ENCODE results near the gene PRND.
"Not testable (repeated sequence)": the region's sequence is repeated elsewhere in the genome, so short reads cannot be mapped to it uniquely, and the experiment has no call there.

Gene PRND

GRCh38 chr20:4713401-4713800, 8.3 kb upstream of the PRND start:
- no peaks in the 10 kb centered on the region for H3K9me3 ChIP-seq (ENCODE audit: low read length)
- H3K27me3 ChIP-seq (ENCODE audit: insufficient read depth, low read length) = no peaks in the 10 kb centered on the region
- no peak overlapping the region for H3K4me3 ChIP-seq (ENCODE audit: low read length)
- H3K36me3 ChIP-seq (ENCODE audit: insufficient read depth, low read length) = no peaks in the 10 kb centered on the region
- H2AFZ ChIP-seq (ENCODE audit: low read depth, low read length) = no peak overlapping the region
- H3K4me1 ChIP-seq (ENCODE audit: insufficient read depth, low read length) = no peaks in the 10 kb centered on the region

GRCh38 chr20:4714818-4715217, 6.9 kb upstream of the PRND start:
- no peaks in the 10 kb centered on the region for H3K9me3 ChIP-seq (ENCODE audit: low read length)
- peaks cover 3% of the 10 kb centered on the region for H3K4me1 ChIP-seq (ENCODE audit: insufficient read depth, low read length)
- H3K4me3 ChIP-seq (ENCODE audit: low read length) = no peak overlapping the region
- H3K36me3 ChIP-seq (ENCODE audit: insufficient read depth, low read length) = no peaks in the 10 kb centered on the region
- no peak overlapping the region for H2AFZ ChIP-seq (ENCODE audit: low read depth, low read length)
- H3K27me3 ChIP-seq (ENCODE audit: insufficient read depth, low read length) = no peaks in the 10 kb centered on the region

- Histone ChIP-seq H3K4me1 (ENCODE audit: insufficient read depth, low read length) (peaks cover 19% of the 10 kb centered on the region), H3K9me3 (ENCODE audit: low read length) (no peaks in the 10 kb centered on the region), H3K36me3 (ENCODE audit: insufficient read depth, low read length) (no peaks in the 10 kb centered on the region), H3K4me3 (ENCODE audit: low read length) (no peak overlapping the region), H3K27me3 (ENCODE audit: insufficient read depth, low read length) (no peaks in the 10 kb centered on the region), H2AFZ (ENCODE audit: low read depth, low read length) (no peak overlapping the region)
Measured at GRCh38 chr20:4717816-4718570, 3.7 kb upstream of the PRND start.

GRCh38 chr20:4719190-4719589, 2.5 kb upstream of the PRND start:
- Histone ChIP-seq H3K9me3 (ENCODE audit: low read length) (no peaks in the 10 kb centered on the region), H3K27me3 (ENCODE audit: insufficient read depth, low read length) (no peaks in the 10 kb centered on the region), H3K4me1 (ENCODE audit: insufficient read depth, low read length) (peaks cover 19% of the 10 kb centered on the region), H2AFZ (ENCODE audit: low read depth, low read length) (no peak overlapping the region), H3K4me3 (ENCODE audit: low read length) (no peak overlapping the region), H3K36me3 (ENCODE audit: insufficient read depth, low read length) (no peaks in the 10 kb centered on the region)

GRCh38 chr20:4720041-4720976, 1.4 kb upstream of the PRND start:
- peaks cover 19% of the 10 kb centered on the region for H3K4me1 ChIP-seq (ENCODE audit: insufficient read depth, low read length)

GRCh38 chr20:4720977-4721349, 746 bp upstream of the PRND start:
- Histone ChIP-seq H2AFZ (ENCODE audit: low read depth, low read length) (peak overlapping the region; percentile 17), H3K4me3 (ENCODE audit: low read length) (peak overlapping the region; percentile 38), H3K36me3 (ENCODE audit: insufficient read depth, low read length) (no peaks in the 10 kb centered on the region), H3K27me3 (ENCODE audit: insufficient read depth, low read length) (peaks cover 8% of the 10 kb centered on the region), H3K9me3 (ENCODE audit: low read length) (no peaks in the 10 kb centered on the region), H3K4me1 (ENCODE audit: insufficient read depth, low read length) (peaks cover 19% of the 10 kb centered on the region)

More at GRCh38 chr20:4720041-4720976, 1.4 kb upstream of the PRND start:
- Histone ChIP-seq H3K27me3 (ENCODE audit: insufficient read depth, low read length) (peaks cover 8% of the 10 kb centered on the region), H2AFZ (ENCODE audit: low read depth, low read length) (peak overlapping the region; percentile 17), H3K4me3 (ENCODE audit: low read length) (peak overlapping the region; percentile 38), H3K9me3 (ENCODE audit: low read length) (no peaks in the 10 kb centered on the region), H3K36me3 (ENCODE audit: insufficient read depth, low read length) (no peaks in the 10 kb centered on the region)

- Histone ChIP-seq H3K36me3 (ENCODE audit: insufficient read depth, low read length) (no peaks in the 10 kb centered on the region), H3K4me1 (ENCODE audit: insufficient read depth, low read length) (peaks cover 29% of the 10 kb centered on the region), H2AFZ (ENCODE audit: low read depth, low read length) (no peak overlapping the region), H3K27me3 (ENCODE audit: insufficient read depth, low read length) (peaks cover 8% of the 10 kb centered on the region), H3K9me3 (ENCODE audit: low read length) (no peaks in the 10 kb centered on the region), H3K4me3 (ENCODE audit: low read length) (no peak overlapping the region)
Measured at GRCh38 chr20:4722571-4722970, 862 bp downstream of the PRND start.

- Histone ChIP-seq H3K27me3 (ENCODE audit: insufficient read depth, low read length) (peaks cover 8% of the 10 kb centered on the region), H3K4me1 (ENCODE audit: insufficient read depth, low read length) (peaks cover 29% of the 10 kb centered on the region), H3K4me3 (ENCODE audit: low read length) (no peak overlapping the region), H2AFZ (ENCODE audit: low read depth, low read length) (no peak overlapping the region), H3K9me3 (ENCODE audit: low read length) (no peaks in the 10 kb centered on the region), H3K36me3 (ENCODE audit: insufficient read depth, low read length) (no peaks in the 10 kb centered on the region)
Measured at GRCh38 chr20:4722993-4723392, 1.3 kb downstream of the PRND start.

GRCh38 chr20:4723553-4723952, 1.8 kb downstream of the PRND start:
- H3K36me3 ChIP-seq (ENCODE audit: insufficient read depth, low read length); H3K27me3 ChIP-seq (ENCODE audit: insufficient read depth, low read length); H2AFZ ChIP-seq (ENCODE audit: low read depth, low read length); H3K9me3 ChIP-seq (ENCODE audit: low read length); H3K4me3 ChIP-seq (ENCODE audit: low read length): not testable (repeated sequence)
- peaks cover 29% of the 10 kb centered on the region for H3K4me1 ChIP-seq (ENCODE audit: insufficient read depth, low read length)

GRCh38 chr20:4724459-4725262, 3.0 kb downstream of the PRND start:
- H3K36me3 ChIP-seq (ENCODE audit: insufficient read depth, low read length) = no peaks in the 10 kb centered on the region
- peaks cover 8% of the 10 kb centered on the region for H3K27me3 ChIP-seq (ENCODE audit: insufficient read depth, low read length)
- no peak overlapping the region for H3K4me3 ChIP-seq (ENCODE audit: low read length)
- peaks cover 28% of the 10 kb centered on the region for H3K4me1 ChIP-seq (ENCODE audit: insufficient read depth, low read length)
- no peaks in the 10 kb centered on the region for H3K9me3 ChIP-seq (ENCODE audit: low read length)
- no peak overlapping the region for H2AFZ ChIP-seq (ENCODE audit: low read depth, low read length)

- Histone ChIP-seq H2AFZ (ENCODE audit: low read depth, low read length) (no peak overlapping the region), H3K36me3 (ENCODE audit: insufficient read depth, low read length) (no peaks in the 10 kb centered on the region), H3K27me3 (ENCODE audit: insufficient read depth, low read length) (peaks cover 8% of the 10 kb centered on the region), H3K9me3 (ENCODE audit: low read length) (no peaks in the 10 kb centered on the region), H3K4me3 (ENCODE audit: low read length) (no peak overlapping the region), H3K4me1 (ENCODE audit: insufficient read depth, low read length) (peaks cover 22% of the 10 kb centered on the region)
Measured at GRCh38 chr20:4725263-4725550, 3.5 kb downstream of the PRND start.

- Histone ChIP-seq H3K4me1 (ENCODE audit: insufficient read depth, low read length) (peaks cover 16% of the 10 kb centered on the region), H3K9me3 (ENCODE audit: low read length) (no peaks in the 10 kb centered on the region), H3K36me3 (ENCODE audit: insufficient read depth, low read length) (no peaks in the 10 kb centered on the region), H3K4me3 (ENCODE audit: low read length) (no peak overlapping the region), H2AFZ (ENCODE audit: low read depth, low read length) (no peak overlapping the region), H3K27me3 (ENCODE audit: insufficient read depth, low read length) (peaks cover 8% of the 10 kb centered on the region)
Measured at GRCh38 chr20:4726710-4727397, 5.1 kb downstream of the PRND start.

Measured in neuron (in vitro differentiated cells).